Measurements from ENCODE around the gene FDX2. TPM values are rescaled to one million over a fixed set of nuclear protein-coding genes. Genes with fewer than 3 reads are reported as not detected.

FDX2 gene
- total RNA-seq, 1 experiment from 2014 or later = 21.0 TPM

DNA sequence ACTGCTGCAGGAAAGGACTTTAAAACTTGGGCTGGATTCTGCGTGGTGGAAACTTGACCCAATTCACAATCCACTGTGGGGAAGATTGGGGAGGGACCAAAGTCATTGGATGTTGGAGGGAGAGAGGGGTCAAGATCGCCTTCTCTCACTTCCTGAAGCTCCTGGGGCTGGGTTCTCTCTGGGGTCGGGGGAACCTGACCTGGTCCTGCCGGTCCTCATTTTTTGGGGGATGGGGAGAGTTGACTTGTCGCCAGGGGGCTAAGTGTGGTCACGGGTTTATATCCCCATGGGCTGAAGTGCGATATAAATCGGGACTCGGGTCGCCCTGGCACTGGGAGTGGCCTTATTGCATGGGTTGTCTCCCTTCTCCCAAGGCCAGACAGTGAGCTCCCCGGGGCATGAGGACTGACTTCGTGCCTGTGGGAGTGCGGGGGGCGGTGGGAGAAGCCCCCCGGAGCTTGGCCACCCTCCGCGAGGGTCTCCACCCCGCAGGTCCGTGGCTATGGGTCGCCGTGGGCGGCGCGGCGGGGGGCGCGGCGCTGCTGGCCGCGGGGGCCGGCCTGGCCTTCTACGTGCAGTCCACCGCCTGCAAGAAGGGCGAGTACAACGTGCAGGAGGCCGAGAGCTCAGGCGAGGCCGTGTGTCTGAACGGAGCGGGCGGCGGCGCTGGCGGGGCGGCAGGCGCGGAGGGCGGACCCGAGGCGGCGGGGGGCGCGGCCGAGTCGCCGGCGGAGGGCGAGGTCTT, 19.8 kb downstream of the FDX2 start:
- ChIA-PET CTCF (no interaction called here), POLR2A (no interaction called here), RAD21 (ENCODE audit: low non-redundant PET in 1 of 2, low total read pairs in 2 of 2, uncharacterized antibody in 2 of 2, unreplicated experiment in 2 of 2) (no interaction called here)
- intact Hi-C loops (cut with micrococcal nuclease) = no loop called here
- Histone ChIP-seq H3K79me2 (ENCODE audit: insufficient read depth, low read length) (peaks cover 8% of the 10 kb centered on the region; the same call in 1 of the 2 replicates), H2AFZ (ENCODE audit: low read depth, low read length, poor library complexity, severe bottlenecking) (no peak overlapping the region), H4K20me1 (ENCODE audit: insufficient read depth) (no peaks in the 10 kb centered on the region), H3K9me3 (ENCODE audit: control insufficient read depth in 1 of 2, insufficient read depth in 1 of 2, low read depth in 1 of 2, low read length in 2 of 2) (no peaks in the 10 kb centered on the region), H3K4me2 (ENCODE audit: low read length) (no peak overlapping the region), H3K9ac (ENCODE audit: low read length) (no peak overlapping the region), H3K9me2 (ENCODE audit: insufficient read depth) (no peaks in the 10 kb centered on the region), H3K27ac (ENCODE audit: low read depth, low read length) (no peak overlapping the region), H3K4me1 (ENCODE audit: control insufficient read depth in 1 of 2, insufficient read depth in 2 of 2, low read length in 2 of 2) (peaks cover 9 to 20% of the 10 kb centered on the region in 2 experiments), H3K27me3 (ENCODE audit: insufficient read depth, low read length) (no peaks in the 10 kb centered on the region), H3K36me3 (ENCODE audit: control insufficient read depth in 1 of 2, insufficient read depth in 2 of 2, low read length in 2 of 2) (peaks cover 2 to 23% of the 10 kb centered on the region in 2 experiments; a peak in 2 of 4 replicates), H3K4me3 (replicated peaks in 1 of 2; ENCODE audit: low read depth in 1 of 2, low read length in 2 of 2) (no peak overlapping the region)
- no TSS peak for BruUV-seq (replicated peaks)
- DNase-seq (ENCODE audit: low read depth, low spot score) = no peak
- TF ChIP-seq EZH2 (IDR thresholded peaks at IDR 0.05) = no peak
- no peak for TF ChIP-seq FOSL1 (IDR thresholded peaks at IDR 0.05; ENCODE audit: low read depth)
- no peak for TF ChIP-seq SP1 (IDR thresholded peaks at IDR 0.05; ENCODE audit: low read depth)
- no peak for TF ChIP-seq RAD21 (IDR thresholded peaks at IDR 0.05; ENCODE audit: low read depth)
- TF ChIP-seq, protein P1, sequence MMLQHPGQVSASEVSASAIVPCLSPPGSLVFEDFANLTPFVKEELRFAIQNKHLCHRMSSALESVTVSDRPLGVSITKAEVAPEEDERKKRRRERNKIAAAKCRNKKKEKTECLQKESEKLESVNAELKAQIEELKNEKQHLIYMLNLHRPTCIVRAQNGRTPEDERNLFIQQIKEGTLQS (IDR thresholded peaks at IDR 0.05) = no peak
- TF ChIP-seq POLR2AphosphoS5 (IDR thresholded peaks at IDR 0.05; ENCODE audit: low read depth, low read length) = no peak
- no peak for TF ChIP-seq JUND (IDR thresholded peaks at IDR 0.05)
- no peak for TF ChIP-seq ELF1 (IDR thresholded peaks at IDR 0.05; ENCODE audit: borderline replicate concordance, low read depth)
- TF ChIP-seq CEBPB (IDR thresholded peaks at IDR 0.05; ENCODE audit: low read depth) = no peak
- ATAC-seq = no peak

GRCh38 chr19:10295305-10295846, 20.4 kb downstream of the FDX2 start:
- POLR2A ChIA-PET = no interaction called here
- Histone ChIP-seq H2AFZ (ENCODE audit: low read depth, low read length, poor library complexity, severe bottlenecking) (no peak overlapping the region), H3K4me3 (replicated peaks in 1 of 2; ENCODE audit: low read depth in 1 of 2, low read length in 2 of 2) (no peak overlapping the region), H3K9me3 (ENCODE audit: control insufficient read depth in 1 of 2, insufficient read depth in 1 of 2, low read depth in 1 of 2, low read length in 2 of 2) (no peaks in the 10 kb centered on the region), H3K4me2 (ENCODE audit: low read length) (no peak overlapping the region), H3K4me1 (ENCODE audit: control insufficient read depth in 1 of 2, insufficient read depth in 2 of 2, low read length in 2 of 2) (peaks cover 9 to 27% of the 10 kb centered on the region in 2 experiments), H3K27ac (ENCODE audit: low read depth, low read length) (no peak overlapping the region), H3K9ac (ENCODE audit: low read length) (no peak overlapping the region), H4K20me1 (ENCODE audit: insufficient read depth) (no peaks in the 10 kb centered on the region), H3K27me3 (ENCODE audit: insufficient read depth, low read length) (no peaks in the 10 kb centered on the region), H3K36me3 (ENCODE audit: control insufficient read depth in 1 of 2, insufficient read depth in 2 of 2, low read length in 2 of 2) (peaks cover 2 to 23% of the 10 kb centered on the region in 2 experiments; a peak in 2 of 4 replicates), H3K79me2 (ENCODE audit: insufficient read depth, low read length) (peaks cover 14% of the 10 kb centered on the region; the same call in 1 of the 2 replicates), H3K9me2 (ENCODE audit: insufficient read depth) (no peaks in the 10 kb centered on the region)
- BruUV-seq (replicated peaks) = no TSS peak
- intact Hi-C loops (cut with micrococcal nuclease) = no loop called here
- RAD21 ChIA-PET (ENCODE audit: low non-redundant PET in 1 of 2, low total read pairs in 2 of 2, uncharacterized antibody in 2 of 2, unreplicated experiment in 2 of 2) = no interaction called here
- TF ChIP-seq EGR1 (IDR thresholded peaks at IDR 0.05; ENCODE audit: low read depth) (no peak), ELF1 (IDR thresholded peaks at IDR 0.05; ENCODE audit: borderline replicate concordance, low read depth) (no peak), SP1 (IDR thresholded peaks at IDR 0.05; ENCODE audit: low read depth) (no peak), POLR2AphosphoS5 (IDR thresholded peaks at IDR 0.05; ENCODE audit: low read depth, low read length) (no peak), JUND (IDR thresholded peaks at IDR 0.05) (no peak), POLR2A (IDR thresholded peaks at IDR 0.05; ENCODE audit: borderline replicate concordance, extremely low read depth, insufficient read depth, insufficient read length) (no peak), FOSL1 (IDR thresholded peaks at IDR 0.05; ENCODE audit: low read depth) (no peak), RAD21 (IDR thresholded peaks at IDR 0.05; ENCODE audit: low read depth) (no peak), SIN3A (IDR thresholded peaks at IDR 0.05; ENCODE audit: low read depth) (no peak)
- TF ChIP-seq, protein P2, sequence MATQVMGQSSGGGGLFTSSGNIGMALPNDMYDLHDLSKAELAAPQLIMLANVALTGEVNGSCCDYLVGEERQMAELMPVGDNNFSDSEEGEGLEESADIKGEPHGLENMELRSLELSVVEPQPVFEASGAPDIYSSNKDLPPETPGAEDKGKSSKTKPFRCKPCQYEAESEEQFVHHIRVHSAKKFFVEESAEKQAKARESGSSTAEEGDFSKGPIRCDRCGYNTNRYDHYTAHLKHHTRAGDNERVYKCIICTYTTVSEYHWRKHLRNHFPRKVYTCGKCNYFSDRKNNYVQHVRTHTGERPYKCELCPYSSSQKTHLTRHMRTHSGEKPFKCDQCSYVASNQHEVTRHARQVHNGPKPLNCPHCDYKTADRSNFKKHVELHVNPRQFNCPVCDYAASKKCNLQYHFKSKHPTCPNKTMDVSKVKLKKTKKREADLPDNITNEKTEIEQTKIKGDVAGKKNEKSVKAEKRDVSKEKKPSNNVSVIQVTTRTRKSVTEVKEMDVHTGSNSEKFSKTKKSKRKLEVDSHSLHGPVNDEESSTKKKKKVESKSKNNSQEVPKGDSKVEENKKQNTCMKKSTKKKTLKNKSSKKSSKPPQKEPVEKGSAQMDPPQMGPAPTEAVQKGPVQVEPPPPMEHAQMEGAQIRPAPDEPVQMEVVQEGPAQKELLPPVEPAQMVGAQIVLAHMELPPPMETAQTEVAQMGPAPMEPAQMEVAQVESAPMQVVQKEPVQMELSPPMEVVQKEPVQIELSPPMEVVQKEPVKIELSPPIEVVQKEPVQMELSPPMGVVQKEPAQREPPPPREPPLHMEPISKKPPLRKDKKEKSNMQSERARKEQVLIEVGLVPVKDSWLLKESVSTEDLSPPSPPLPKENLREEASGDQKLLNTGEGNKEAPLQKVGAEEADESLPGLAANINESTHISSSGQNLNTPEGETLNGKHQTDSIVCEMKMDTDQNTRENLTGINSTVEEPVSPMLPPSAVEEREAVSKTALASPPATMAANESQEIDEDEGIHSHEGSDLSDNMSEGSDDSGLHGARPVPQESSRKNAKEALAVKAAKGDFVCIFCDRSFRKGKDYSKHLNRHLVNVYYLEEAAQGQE (IDR thresholded peaks at IDR 0.05; ENCODE audit: low read depth) = no peak
- TF ChIP-seq, protein P1 (IDR thresholded peaks at IDR 0.05) = no peak
- no peak for DNase-seq (ENCODE audit: low read depth, low spot score)
- no peak for ATAC-seq
- CTCF ChIA-PET = no interaction called here
